GM12891 (cell line): ENCODE data around the gene NUDT6.

Experiments
- PAX5 ChIP-seq: IDR thresholded peaks from 2 replicates; pipeline ENCODE4 v1.6.1; 2011; ENCODE audit warnings: low read length, moderate library complexity, mild to moderate bottlenecking; ENCODE audit not compliant: insufficient read depth, severe bottlenecking
- POLR2A ChIP-seq: IDR thresholded peaks from 2 replicates; pipeline ENCODE4 v1.6.1; 2011; ENCODE audit warnings: low read depth, low read length, control low read depth
- POLR2AphosphoS5 ChIP-seq: IDR thresholded peaks from 2 replicates; pipeline ENCODE4 v1.6.1; 2011; ENCODE audit warnings: low read depth, low read length, control low read depth
- TAF1 ChIP-seq: IDR thresholded peaks from 2 replicates; pipeline ENCODE4 v1.6.1; 2011; ENCODE audit warnings: low read depth, low read length, control low read depth

DNA sequence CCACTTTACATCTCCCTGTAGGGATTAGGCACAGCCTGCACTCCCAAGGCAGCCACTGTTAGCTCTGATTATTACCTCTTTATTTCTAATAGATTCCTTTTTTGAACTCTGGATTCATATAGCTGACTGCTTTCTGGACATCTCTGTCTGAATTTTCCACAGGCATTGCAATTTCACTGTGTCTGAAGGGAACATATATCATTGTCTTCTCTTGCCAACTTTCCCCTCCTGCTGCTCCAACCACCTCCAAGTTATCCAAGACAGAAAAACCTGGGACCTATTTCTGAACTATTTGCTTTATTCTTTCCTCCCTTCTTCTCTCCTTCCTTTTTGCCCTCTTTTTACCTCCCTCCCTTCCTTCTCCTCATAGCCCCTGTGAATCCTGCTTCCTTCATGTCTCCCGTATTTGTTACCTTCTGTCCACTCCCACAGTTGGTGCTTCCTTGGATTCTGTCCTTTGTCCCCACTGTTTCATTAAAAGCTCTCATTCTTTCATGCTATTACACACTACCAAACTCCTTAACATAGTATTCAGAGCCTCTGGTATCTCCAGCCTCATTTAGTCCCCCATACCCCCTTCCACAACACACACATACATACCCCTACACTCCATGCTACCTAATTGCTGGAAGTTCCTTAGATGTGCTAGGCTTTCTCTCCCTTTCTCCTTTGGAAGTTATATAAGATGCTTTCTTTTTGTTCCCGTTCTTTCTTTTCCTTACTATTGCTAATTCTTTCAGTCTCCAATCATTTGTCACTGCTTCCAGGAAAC lies 61.0 kb downstream of the NUDT6 start:
- TF ChIP-seq POLR2A (no peak), POLR2AphosphoS5 (no peak), PAX5 (no peak), TAF1 (no peak)
